GM18861 (cell line): ENCODE results near the gene MST1R.

ENCODE experiments used
- ATAC-seq: cut with Tn5 transposase; IDR thresholded peaks from one replicate; pipeline ENCODE4 v1.9.1; 2021; ENCODE audit not compliant: unreplicated experiment

The MST1R gene

DNA sequence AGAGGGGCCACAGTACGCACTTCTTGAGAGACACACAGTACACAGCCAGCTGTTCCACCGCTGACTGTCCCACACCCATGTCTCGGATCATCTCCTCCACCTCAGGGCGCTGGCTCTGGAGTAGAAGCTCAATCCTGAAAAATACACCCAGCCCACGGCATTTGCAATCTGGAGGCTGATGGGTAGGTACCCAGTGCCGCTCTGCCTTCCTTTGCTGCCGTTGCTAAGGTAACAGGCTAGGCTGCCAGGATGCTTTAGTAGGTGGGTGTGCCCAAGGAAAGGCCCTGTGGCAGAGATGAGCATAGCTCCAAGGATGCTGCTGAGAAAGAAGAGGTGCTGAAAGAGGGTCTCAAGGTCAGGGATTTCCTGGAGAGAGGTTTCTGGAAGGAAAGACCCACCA is 61.9 kb downstream of the MST1R start:
- ATAC-seq = no peak

DNA sequence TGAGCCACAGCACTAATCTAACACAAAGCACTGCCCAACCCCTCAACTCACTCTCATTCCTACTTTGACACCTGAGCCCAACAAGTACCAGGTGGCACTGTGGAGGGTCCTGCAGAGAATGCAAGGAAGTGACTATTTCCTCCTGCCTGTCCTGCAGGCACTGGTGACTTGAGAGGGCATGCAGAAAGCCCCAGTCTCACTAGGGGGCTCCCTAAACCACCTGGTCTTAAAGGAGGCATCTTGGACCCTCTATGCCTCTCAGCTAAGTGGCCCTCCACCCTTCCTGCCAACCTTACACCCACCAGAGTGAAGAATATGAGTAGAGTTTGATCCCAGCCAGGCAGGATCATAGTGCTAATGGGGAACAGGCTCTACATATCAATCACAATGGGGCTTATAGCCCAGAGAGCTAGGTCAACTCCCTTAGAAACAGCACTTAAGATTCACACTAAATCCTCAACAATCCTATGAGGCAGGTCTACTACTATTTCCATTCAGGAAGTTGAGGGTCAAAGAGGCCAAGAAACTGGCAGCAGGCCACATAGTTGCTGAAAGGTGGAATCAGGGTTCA is 62.5 kb downstream of the MST1R start:
- no peak for ATAC-seq

- ATAC-seq = no peak
Observed at GRCh38 chr3:49840388-49840787, 63.3 kb downstream of the MST1R start.

- ATAC-seq = no peak
Observed at GRCh38 chr3:49839193-49839809, 64.4 kb downstream of the MST1R start.
